OCI-LY7 (cell line): ENCODE measurements around the gene GPR142. TPM values are rescaled to one million over a fixed set of nuclear protein-coding genes. Genes with fewer than 3 reads are reported as not detected.

Experiments used
- BruUV-seq: library from RNA; stranded (reverse); fragments of 400-500 nt; replicated peaks from 2 replicates; lab custom pipeline; 2021; lab: Mats Ljungman, UMichigan
- CTCF ChIA-PET: fragments of 300-600 bp; sonication (Branson Sonifier 250); formaldehyde crosslinking; loops from one replicate; lab custom pipeline; 2022; ENCODE audit warnings: antibody characterized with exemption; ENCODE audit not compliant: unreplicated experiment; lab: Charles Lee
- POLR2A ChIA-PET: fragments of 300-600 bp; sonication (Branson Sonifier 250); formaldehyde crosslinking; loops from one replicate; lab custom pipeline; 2022; ENCODE audit warnings: antibody characterized with exemption; lab: Charles Lee
- DNase-seq: peaks from one replicate; pipeline ENCODE4 v3.0.0-alpha.2; 2015; ENCODE audit warnings: low spot score
- H2AFZ ChIP-seq: fragments of 200-600 bp; sonication (generic), shearing (Covaris generic); 2 replicates; pipeline ENCODE4 v1.6.1; 2014; ENCODE audit warnings: mild to moderate bottlenecking, antibody characterized with exemption, low read length, moderate library complexity
- H3K27ac ChIP-seq: fragments of 200-600 bp; sonication (generic); 2 replicates; pipeline ENCODE4 v1.5.1; 2014; ENCODE audit warnings: mixed run types, low read depth, mild to moderate bottlenecking, moderate library complexity, low read length, inconsistent platforms; ENCODE audit not compliant: poor library complexity, severe bottlenecking
- H3K36me3 ChIP-seq: fragments of 200-600 bp; sonication (generic); 2 replicates; pipeline ENCODE4 v1.6.1; 2014; ENCODE audit warnings: mild to moderate bottlenecking, antibody characterized with exemption, low read length, moderate library complexity, mixed read lengths; ENCODE audit not compliant: insufficient read depth
- H3K4me1 ChIP-seq: fragments of 200-600 bp; sonication (generic); 2 replicates; pipeline ENCODE4 v1.5.1; 2014; ENCODE audit warnings: mild to moderate bottlenecking, low read length; ENCODE audit not compliant: insufficient read depth, poor library complexity, severe bottlenecking
- H3K4me2 ChIP-seq: fragments of 200-600 bp; sonication (generic); 2 replicates; pipeline ENCODE4 v1.6.1; 2014; ENCODE audit warnings: mild to moderate bottlenecking, low read length
- H3K4me3 ChIP-seq: fragments of 200-600 bp; sonication (generic); 2 replicates; pipeline ENCODE4 v1.5.1; 2014; ENCODE audit warnings: mild to moderate bottlenecking, low read depth, low read length; ENCODE audit not compliant: poor library complexity, severe bottlenecking
- H3K79me2 ChIP-seq: fragments of 200-600 bp; sonication (generic); 2 replicates; pipeline ENCODE4 v1.6.1; 2016; ENCODE audit warnings: low read depth, mild to moderate bottlenecking, low read length, moderate library complexity, mixed read lengths; ENCODE audit not compliant: insufficient read depth
- H3K9me2 ChIP-seq: fragments of 200-600 bp; sonication (generic); 2 replicates; pipeline ENCODE4 v1.6.1; 2016; ENCODE audit warnings: mild to moderate bottlenecking, low read length, mixed read lengths; ENCODE audit not compliant: insufficient read depth
- H3K9me3 ChIP-seq: fragments of 200-600 bp; sonication (generic); 2 replicates; pipeline ENCODE4 v1.6.1; 2014; ENCODE audit warnings: mild to moderate bottlenecking, mixed run types, low read length, mixed read lengths
- H4K20me1 ChIP-seq: fragments of 200-600 bp; sonication (generic); 2 replicates; pipeline ENCODE4 v1.6.1; 2014; ENCODE audit warnings: mild to moderate bottlenecking, antibody characterized with exemption, low read length, moderate library complexity, mixed read lengths; ENCODE audit not compliant: insufficient read depth
- EZH2phosphoT487 ChIP-seq: fragments of 200-600 bp; sonication (generic); IDR thresholded peaks from 2 replicates; pipeline ENCODE4 v1.6.1; 2018; ENCODE audit warnings: low read depth, borderline replicate concordance, mild to moderate bottlenecking, mixed run types, antibody characterized with exemption, low read length, moderate library complexity, mixed read lengths
- intact Hi-C: fragments of 100-400 bp; cut with micrococcal nuclease; formaldehyde crosslinking; loops from one replicate; pipeline ENCODE4 v1.10.0; 2022; ENCODE audit not compliant: unreplicated experiment
- total RNA-seq, 2 experiments: library from RNA; depleted of rRNA in 1 of 2; stranded (reverse); fragments of >200 nt in 1 of 2; shearing (Covaris generic) in 1 of 2; gene quantifications; 2 replicates each; pipeline ENCODE4 v1.2.3, GENCODE V29; 2014 to 2022
- TF ChIP-seq, protein P1 (sequence below): fragments of 200-600 bp; sonication (generic); conservative IDR thresholded peaks from 2 replicates; pipeline ENCODE4 v1.5.1; 2014; ENCODE audit warnings: mild to moderate bottlenecking, antibody characterized with exemption, low read length, moderate library complexity, mixed read lengths

GPR142 gene
- total RNA-seq, 2 experiments from 2014 or later = not detected

DNA sequence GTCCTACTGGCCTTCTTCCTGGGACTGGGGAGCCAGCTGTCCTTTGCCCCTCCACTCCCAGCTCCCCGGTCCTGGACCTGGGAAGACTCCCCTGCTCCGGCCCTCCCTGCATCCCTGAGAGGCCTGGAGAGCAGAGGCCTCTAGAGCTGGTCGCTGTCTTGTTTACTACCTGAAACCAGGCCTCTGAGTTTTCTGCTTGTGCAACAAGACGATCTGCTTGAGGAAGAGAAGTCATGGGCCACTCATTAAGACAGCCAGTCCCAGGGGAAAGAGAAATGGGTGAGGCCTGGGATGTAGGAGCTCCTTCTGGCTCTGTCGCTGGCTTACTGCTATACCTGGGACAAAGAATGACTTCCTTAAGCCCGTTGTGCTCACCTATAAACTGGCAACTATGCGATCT lies 34.7 kb downstream of the GPR142 start:
- intact Hi-C loops = no loop called here
- H3K36me3 ChIP-seq = no peaks in the 10 kb centered on the region
- H3K4me2 ChIP-seq = no peak overlapping the region
- no TSS peak for BruUV-seq
- POLR2A ChIA-PET = no interaction called here
- no peaks in the 10 kb centered on the region for H4K20me1 ChIP-seq
- TF ChIP-seq, protein P1, sequence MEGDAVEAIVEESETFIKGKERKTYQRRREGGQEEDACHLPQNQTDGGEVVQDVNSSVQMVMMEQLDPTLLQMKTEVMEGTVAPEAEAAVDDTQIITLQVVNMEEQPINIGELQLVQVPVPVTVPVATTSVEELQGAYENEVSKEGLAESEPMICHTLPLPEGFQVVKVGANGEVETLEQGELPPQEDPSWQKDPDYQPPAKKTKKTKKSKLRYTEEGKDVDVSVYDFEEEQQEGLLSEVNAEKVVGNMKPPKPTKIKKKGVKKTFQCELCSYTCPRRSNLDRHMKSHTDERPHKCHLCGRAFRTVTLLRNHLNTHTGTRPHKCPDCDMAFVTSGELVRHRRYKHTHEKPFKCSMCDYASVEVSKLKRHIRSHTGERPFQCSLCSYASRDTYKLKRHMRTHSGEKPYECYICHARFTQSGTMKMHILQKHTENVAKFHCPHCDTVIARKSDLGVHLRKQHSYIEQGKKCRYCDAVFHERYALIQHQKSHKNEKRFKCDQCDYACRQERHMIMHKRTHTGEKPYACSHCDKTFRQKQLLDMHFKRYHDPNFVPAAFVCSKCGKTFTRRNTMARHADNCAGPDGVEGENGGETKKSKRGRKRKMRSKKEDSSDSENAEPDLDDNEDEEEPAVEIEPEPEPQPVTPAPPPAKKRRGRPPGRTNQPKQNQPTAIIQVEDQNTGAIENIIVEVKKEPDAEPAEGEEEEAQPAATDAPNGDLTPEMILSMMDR = no peak
- TF ChIP-seq EZH2phosphoT487 = no peak
- CTCF ChIA-PET = no interaction called here
- H3K4me1 ChIP-seq = no peaks in the 10 kb centered on the region
- H3K9me2 ChIP-seq = no peaks in the 10 kb centered on the region
- no peak for DNase-seq
- H3K27ac ChIP-seq = no peak overlapping the region
- no peaks in the 10 kb centered on the region for H3K79me2 ChIP-seq
- no peak overlapping the region for H2AFZ ChIP-seq
- no peaks in the 10 kb centered on the region for H3K9me3 ChIP-seq
- no peak overlapping the region for H3K4me3 ChIP-seq

DNA sequence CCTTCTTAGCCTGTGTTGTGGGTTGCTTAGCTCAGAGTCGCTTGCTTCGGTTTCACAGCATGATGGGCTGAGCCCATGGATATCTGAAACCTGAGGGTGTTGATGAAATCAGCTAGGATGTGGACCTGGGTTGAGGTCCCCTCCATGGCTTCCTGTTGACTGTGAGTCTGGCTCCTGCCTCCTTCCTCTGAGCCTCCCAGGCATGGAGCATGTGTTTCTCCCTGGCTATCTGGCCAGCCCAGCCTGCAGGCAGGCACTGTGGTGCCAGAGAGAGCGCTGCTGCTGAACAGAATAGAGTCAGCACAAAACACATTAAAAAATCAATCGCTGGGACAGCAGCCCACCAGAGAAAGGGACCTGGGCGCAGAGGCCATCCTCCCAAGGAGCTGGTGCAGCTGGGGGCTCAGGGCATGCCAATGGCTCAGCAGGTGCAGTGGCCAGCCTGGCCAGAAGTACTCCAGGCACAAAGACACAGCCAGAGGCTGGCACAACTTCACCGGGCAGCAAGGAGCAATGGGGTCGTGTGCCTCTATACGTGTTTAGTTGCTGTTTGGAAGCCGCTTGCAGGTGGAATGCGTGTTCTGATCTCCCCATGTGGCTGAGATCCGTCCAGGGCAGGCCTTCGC lies 36.3 kb downstream of the GPR142 start:
- H3K4me3 ChIP-seq = no peak overlapping the region
- no peak overlapping the region for H2AFZ ChIP-seq
- intact Hi-C loops = no loop called here
- H3K36me3 ChIP-seq = no peaks in the 10 kb centered on the region
- ChIA-PET POLR2A (interaction anchor here (0.6 kb wide), 1 partner anchor 16 kb away, joined by 3 read pairs; no protein-coding TSS in a partner anchor), CTCF (interaction anchor here (0.6 kb wide), 1 partner anchor 77 kb away, joined by 9 read pairs; no protein-coding TSS in a partner anchor)
- H3K4me1 ChIP-seq = no peaks in the 10 kb centered on the region
- no peaks in the 10 kb centered on the region for H3K9me3 ChIP-seq
- H4K20me1 ChIP-seq = no peaks in the 10 kb centered on the region
- H3K27ac ChIP-seq = no peak overlapping the region
- TF ChIP-seq, protein P1 = no peak
- no peak for TF ChIP-seq EZH2phosphoT487
- no peak for DNase-seq
- no peaks in the 10 kb centered on the region for H3K79me2 ChIP-seq
- H3K4me2 ChIP-seq = no peak overlapping the region
- H3K9me2 ChIP-seq = no peaks in the 10 kb centered on the region
- BruUV-seq = no TSS peak

DNA sequence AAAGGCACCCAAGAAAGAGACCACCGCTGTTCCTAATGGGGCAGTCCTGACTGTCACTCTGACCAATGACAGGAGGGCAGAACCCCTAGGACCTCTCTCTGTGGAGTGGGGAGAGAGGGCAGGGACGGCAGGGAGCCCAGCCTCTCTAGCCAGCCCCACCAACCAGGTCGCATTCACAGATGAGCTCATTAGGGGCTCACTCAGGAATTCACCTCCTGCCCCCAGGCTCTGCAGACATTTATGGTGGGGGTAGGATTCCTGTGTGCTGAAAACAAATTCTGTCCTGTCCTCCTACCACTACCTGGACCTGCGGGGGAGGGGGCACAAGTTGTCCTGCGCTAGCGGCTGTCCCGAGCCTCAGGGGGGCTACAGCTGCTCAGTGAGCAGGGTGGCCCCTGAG lies 36.9 kb downstream of the GPR142 start:
- ChIA-PET CTCF (no interaction called here), POLR2A (interaction anchor here (0.6 to 0.7 kb wide), 2 partner anchors 15 to 92 kb away, joined by 3 read pairs; no protein-coding TSS in a partner anchor)
- Histone ChIP-seq H4K20me1 (no peaks in the 10 kb centered on the region), H2AFZ (no peak overlapping the region), H3K27ac (no peak overlapping the region), H3K4me2 (no peak overlapping the region), H3K4me3 (no peak overlapping the region), H3K4me1 (no peaks in the 10 kb centered on the region), H3K9me3 (no peaks in the 10 kb centered on the region), H3K9me2 (no peaks in the 10 kb centered on the region), H3K79me2 (no peaks in the 10 kb centered on the region), H3K36me3 (no peaks in the 10 kb centered on the region)
- intact Hi-C loops = no loop called here
- no peak for TF ChIP-seq EZH2phosphoT487
- TF ChIP-seq, protein P1 = no peak
- no TSS peak for BruUV-seq
- no peak for DNase-seq
